Measurements from ENCODE around the gene CACNA2D2.

CACNA2D2 gene

GRCh38 chr3:50502225-50502583, 1.2 kb downstream of the CACNA2D2 start:
- no peak for DNase-seq (ENCODE audit: low read depth)

DNA sequence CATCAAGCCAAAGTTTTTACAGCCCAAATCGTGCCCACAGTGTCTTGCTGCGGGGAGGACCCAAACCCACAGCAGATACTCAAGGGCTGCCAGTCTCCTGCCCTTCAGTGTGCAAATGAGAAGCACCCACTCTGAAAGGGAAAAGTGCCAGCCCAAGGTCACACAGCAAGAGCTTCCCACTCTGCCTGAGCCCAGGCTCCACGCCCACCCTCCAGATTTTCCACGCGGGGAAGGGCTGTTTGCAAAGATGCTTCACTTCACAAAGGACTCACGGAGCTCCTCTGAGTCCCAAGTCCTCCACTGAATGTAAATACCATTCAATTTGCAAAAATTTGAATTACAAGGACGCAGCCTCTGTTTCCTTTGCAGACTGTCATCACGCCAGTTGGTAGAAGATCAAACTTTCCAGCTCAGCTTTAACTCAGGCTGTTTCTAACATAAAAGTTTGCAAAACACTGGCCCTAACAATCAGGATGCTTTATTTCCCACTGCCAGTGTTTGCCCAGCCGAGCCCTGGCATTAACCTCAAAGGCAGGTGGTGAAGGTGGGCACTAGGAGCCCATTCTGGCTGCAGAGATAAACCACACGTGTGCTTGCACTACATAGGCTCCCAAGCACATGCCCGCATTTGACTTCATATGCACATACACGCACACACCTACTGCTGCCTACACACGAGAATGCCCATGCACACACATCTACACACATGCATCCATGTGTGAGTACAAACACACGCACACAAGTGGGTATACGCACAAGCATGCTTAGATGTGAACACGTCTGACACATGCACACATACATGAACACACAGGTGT, 7.6 kb downstream of the CACNA2D2 start:
- no peak for DNase-seq (ENCODE audit: low read depth)

DNA sequence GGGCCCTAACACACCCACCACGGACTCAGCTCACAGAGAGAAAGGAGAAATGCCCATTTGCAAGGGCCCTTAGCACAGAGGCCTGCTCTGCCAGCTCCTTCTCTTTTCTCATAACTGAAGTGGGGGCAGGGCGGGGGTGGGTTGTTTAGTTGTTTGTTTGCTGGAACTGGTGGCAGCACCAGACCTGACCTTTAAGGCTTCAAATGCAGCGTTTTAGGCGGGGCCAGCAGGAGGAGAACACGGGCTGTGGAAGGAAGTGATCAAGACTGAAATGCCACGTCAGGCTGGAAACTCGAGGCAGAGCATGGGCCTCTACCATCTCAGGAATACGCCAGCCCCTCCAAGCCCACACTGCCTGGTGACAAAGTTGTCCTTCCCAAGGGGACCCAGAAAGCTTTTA, 9.3 kb downstream of the CACNA2D2 start:
- no peak for DNase-seq (ENCODE audit: low read depth)

- DNase-seq (ENCODE audit: low read depth): no peak
Measured at GRCh38 chr3:50493623-50494022, 9.8 kb downstream of the CACNA2D2 start.

- DNase-seq (ENCODE audit: low read depth): no peak
Measured at GRCh38 chr3:50493086-50493485, 10.3 kb downstream of the CACNA2D2 start.

DNA sequence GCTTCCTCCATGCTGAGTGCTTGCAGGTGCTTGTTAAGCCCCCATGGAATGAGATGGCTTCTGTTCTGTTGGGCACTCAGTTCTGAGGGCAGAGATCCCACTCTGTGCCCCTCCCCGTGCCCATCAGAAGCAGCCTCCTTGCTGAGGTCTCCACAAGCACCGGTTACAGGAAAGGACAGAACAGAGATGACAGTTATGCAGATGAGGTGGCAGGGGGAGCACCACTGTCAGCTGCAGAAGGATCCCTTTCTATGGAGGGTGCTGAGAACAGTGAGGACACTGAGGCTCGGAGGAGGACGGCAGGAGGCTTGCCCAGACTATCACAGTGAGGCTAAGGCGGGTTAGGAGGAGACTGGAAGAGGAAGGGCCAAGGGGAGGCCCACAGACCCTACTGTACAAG, 12.4 kb downstream of the CACNA2D2 start:
- DNase-seq (ENCODE audit: low read depth): no peak

DNA sequence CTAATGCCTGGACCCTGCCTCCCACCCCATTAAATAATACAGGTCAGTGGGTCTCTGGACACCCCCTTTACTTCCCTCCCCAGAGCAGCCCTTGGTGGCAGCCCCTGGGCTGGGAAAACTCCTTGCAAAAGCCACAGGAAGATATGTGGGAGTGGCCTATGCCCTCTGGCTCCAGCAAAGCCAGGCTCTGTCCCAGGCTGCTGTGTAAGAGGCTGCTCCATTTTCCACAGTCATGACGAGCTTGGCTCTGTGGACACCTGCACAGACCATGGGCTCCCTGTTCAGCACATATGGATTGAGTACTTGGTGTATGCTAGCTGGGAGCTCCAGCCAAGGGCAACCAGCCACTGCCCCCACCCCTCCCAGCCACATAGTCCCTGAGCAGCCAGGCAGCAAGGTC, 13.0 kb downstream of the CACNA2D2 start:
- DNase-seq (ENCODE audit: low read depth): no peak

DNA sequence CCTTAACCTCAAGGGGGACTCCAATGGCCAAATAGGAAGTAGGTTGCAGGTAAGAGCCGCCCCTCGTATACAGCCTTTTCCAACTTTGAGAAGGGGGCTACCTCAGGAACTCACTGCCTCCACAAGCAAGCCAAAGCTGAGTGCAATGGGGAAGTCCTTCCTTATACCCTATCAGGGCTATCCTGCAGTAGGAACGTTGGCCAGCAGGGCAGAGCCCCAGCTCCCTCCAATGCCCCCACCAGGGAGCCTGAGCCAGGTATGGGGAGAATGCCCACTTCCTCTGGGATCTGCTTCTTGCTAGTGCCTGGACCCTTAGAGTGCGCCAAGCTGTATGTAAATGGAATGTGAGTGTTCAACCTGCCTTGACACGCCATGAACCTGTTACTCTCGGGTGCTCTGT, 16.3 kb downstream of the CACNA2D2 start:
- DNase-seq (ENCODE audit: low read depth): no peak

DNA sequence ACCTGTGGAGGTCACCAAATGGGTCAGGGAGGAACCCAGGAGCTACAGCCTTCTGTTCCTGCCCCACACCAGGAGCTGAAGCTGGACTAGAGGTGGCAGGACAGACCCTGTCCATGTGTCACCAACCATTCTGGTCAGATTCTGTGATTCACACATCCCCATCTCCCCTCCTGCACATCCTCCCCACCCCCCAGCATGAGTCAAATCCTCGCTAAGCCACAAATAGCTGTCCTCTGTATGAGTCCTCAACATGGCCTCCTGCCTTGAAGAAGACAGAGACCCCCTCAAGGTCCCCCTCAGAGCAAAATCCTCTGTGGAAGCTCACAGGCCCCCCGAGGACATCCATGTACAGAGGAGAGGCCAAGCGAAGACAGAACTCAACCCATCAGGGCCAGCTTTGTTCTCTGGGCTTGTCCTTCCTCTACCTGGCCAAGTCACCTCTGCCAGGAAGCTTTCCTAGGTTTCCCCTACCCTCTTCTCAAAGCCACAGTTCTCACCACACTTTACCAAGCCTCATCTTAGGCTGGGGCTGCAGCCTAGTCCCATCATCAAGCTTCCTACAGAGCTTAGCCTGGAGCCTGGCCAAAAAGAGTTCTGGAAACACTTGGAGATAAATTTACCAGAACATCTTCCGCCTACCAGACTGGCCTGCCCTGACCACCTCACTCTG, 17.1 kb downstream of the CACNA2D2 start:
- peak; percentile 38 for DNase-seq (ENCODE audit: low read depth)

- DNase-seq (ENCODE audit: low read depth): no peak
Measured at GRCh38 chr3:50484722-50485121, 18.7 kb downstream of the CACNA2D2 start.

DNA sequence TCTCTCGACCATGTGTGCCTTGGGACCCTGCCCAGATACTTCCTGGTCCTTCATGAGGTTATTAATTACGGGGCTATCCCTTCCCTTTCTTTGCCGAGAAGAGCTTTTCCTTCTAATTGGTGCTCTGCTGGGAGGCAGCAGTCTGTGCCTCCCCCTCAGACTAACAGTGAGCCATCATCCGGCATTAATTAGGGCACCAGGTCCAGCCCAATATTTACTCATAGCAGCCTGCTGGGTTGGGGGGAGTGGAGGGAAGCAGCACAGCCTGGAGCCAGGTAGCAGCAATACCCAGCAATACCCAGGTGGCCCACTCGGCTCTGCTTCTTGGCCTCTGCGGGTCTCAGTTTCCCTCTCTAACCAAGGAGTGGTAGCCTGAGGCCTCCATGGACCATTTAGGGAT, 20.1 kb downstream of the CACNA2D2 start:
- no peak for DNase-seq (ENCODE audit: low read depth)

GRCh38 chr3:50481992-50482391, 21.4 kb downstream of the CACNA2D2 start:
- no peak for DNase-seq (ENCODE audit: low read depth)

- DNase-seq (ENCODE audit: low read depth): no peak
Measured at GRCh38 chr3:50480471-50480870, 23.0 kb downstream of the CACNA2D2 start.

GRCh38 chr3:50479523-50479922, 23.9 kb downstream of the CACNA2D2 start:
- no peak for DNase-seq (ENCODE audit: low read depth)

- no peak for DNase-seq (ENCODE audit: low read depth)
Measured at GRCh38 chr3:50478671-50479260, 24.7 kb downstream of the CACNA2D2 start.

DNA sequence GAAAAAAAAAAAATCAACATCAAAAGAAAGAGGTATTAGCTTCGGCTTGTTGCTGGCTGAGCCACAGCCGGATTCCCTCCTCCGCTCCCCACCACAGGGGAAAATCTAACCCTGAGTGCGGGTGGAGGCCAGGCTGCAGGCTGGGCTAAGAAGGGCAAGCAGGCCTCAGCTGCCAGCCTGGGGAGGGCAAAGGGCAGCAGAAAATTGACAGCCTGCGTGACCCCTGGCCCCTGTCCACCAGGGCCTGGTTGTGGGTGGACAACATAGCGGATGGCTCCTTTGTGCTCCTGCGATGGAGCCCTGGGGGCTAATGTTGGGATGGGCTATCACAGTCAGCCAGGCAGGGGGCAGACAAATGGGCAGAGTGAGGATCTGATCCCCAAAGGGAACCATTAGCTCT, 25.4 kb downstream of the CACNA2D2 start:
- no peak for DNase-seq (ENCODE audit: low read depth)

DNA sequence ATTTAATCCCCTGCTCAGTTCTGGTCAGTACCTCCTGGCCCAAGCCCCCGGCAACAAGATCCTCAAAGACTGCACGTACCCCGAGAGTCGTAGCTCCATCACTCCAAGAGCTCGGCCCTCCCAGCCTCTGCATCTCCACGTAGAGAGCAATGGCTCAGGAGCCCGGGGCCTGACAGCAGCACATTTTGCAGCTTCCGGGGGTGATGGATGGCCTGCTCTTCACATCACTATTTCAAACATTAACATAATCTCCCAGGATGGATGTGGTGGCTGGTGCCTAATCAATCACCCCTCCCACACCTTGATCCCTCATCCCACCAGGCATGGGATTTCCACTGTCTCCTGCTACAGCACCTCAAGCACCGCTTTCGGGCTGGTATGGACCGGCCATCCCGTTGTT, 28.1 kb downstream of the CACNA2D2 start:
- DNase-seq (ENCODE audit: low read depth): no peak

DNA sequence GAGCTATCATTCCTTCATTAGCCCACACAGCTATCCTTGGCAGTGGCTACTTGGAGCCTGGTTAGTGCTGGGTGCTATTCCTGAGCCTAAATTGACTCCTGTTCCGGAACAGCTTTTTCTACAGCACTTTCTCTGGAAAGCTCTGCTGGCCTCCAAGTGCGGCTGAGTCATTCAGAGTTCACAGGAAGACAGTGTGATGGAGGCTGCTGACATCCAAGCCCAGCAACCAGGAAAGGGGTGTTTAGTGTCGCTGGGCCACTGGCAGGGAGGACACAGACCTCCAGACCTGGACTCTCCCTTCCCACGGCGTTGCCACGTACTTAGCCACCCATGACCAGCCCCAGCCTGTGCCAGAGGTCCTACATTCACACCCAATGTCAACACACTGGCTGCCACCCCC, 28.7 kb downstream of the CACNA2D2 start:
- peak; percentile 31 for DNase-seq (ENCODE audit: low read depth)

DNA sequence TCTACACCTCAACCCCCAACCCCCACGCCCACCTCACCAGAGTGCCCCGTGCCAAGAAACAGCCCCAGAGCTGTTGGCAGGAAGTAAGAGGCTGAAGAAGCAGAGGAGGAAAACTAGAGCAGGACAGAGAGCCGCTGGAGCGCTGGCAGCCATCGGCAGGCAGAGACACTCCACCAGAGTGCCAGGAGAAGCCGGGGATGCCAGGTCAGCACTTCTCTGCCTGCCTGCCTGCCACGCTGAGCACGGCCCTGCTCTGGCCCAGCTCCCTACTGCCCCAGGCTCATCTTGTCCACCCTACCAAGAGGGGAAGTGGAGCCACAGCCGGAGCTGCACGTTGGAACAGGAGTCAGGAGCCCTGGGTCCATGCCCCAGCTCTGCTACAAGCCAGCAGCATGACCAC, 29.7 kb downstream of the CACNA2D2 start:
- DNase-seq (ENCODE audit: low read depth): no peak

DNA sequence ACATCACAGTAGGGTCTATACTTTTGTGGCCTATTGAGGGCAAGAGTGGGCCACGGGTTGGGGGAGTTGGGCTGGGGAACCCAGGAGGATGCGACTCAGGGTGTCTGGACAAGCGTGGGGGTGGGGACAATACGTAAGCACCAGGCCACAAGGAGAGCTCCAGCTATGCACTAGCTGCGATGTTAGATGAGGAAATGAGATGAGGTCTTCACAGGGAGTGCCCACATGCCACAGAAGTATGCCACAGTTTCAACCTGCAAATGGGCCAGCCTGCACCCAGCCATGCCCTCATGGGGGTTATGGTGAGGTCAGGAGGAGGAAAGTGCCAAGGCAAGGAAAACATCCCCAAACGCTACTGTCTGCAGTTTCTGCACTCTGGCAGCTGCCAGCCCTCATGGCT, 30.5 kb downstream of the CACNA2D2 start:
- no peak for DNase-seq (ENCODE audit: low read depth)

DNA sequence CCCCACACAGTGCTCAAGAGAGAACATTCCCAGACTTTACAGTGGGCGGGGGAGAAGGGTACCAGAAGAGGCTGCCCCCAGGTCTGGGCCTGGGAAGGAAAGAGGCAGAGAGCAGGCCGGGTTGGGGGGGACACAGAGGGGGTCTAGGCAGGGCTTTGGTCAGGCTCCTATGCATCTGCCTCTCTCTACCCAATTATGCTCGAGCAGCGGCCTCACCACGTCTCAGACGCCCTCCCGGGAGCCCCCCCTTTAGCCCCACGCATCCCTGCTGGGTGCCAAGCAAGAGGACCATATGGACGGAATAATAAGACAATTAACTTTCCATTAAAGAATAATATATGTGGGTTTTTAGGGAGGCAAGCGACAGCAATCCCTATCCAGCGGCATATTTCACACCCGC, 32.8 kb downstream of the CACNA2D2 start:
- DNase-seq (ENCODE audit: low read depth): no peak

DNA sequence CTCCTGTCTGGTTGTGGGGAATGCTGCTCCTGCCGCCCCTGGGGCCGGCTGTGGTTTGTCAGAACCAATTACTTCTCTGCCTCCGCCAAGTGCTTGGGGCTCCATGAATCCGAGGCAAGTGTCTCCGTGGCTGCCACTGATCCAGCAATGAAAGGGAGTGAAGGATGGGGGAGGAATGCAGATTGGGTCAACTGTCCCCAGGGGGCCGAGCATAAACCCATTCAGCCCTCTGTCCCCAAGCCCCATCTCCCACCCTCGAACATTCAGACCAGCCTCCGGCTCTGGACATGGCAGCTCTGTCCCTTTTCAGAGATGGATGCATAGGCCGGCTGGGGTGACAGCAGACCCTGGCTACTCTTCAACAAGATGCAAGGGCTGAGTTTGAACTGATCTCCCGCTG, 35.5 kb downstream of the CACNA2D2 start:
- DNase-seq (ENCODE audit: low read depth): no peak

- no peak for DNase-seq (ENCODE audit: low read depth)
Measured at GRCh38 chr3:50466177-50466576, 37.3 kb downstream of the CACNA2D2 start.

GRCh38 chr3:50464569-50464968, 38.9 kb downstream of the CACNA2D2 start:
- no peak for DNase-seq (ENCODE audit: low read depth)
